H1 (cell line): ENCODE results near the gene COPA. TPM values are rescaled to one million over a fixed set of nuclear protein-coding genes. Genes with fewer than 3 reads are reported as not detected.

Source experiments
- FOSL1 ChIP-seq: IDR thresholded peaks from 2 replicates; pipeline ENCODE4 v1.6.1; 2011; ENCODE audit warnings: mild to moderate bottlenecking, low read depth, low read length, moderate library complexity; ENCODE audit not compliant: insufficient read depth
- KDM4A ChIP-seq: IDR thresholded peaks from one replicate; pipeline ENCODE4 v1.7.1; 2012; ENCODE audit warnings: low read depth, mild to moderate bottlenecking, moderate library complexity, low read length, inconsistent platforms; ENCODE audit not compliant: severe bottlenecking
- MAFK ChIP-seq: IDR thresholded peaks from 2 replicates; pipeline ENCODE4 v1.6.1; 2012; ENCODE audit warnings: low read depth, mild to moderate bottlenecking, improper control_type of control experiment, low read length
- POU5F1 ChIP-seq: IDR thresholded peaks from 2 replicates; pipeline ENCODE4 v1.6.1; 2011; ENCODE audit warnings: low read depth, mild to moderate bottlenecking, low read length, moderate library complexity
- RNF2 ChIP-seq: fragments of 200-900, 300-1000 bp; sonication (generic); IDR thresholded peaks from 2 replicates; pipeline ENCODE4 v1.7.1; 2016; ENCODE audit warnings: borderline replicate concordance, low read depth, mild to moderate bottlenecking, antibody characterized with exemption, low read length; ENCODE audit not compliant: poor library complexity, severe bottlenecking; ENCODE audit errors: missing control alignments
- TAF7 ChIP-seq: optimal IDR thresholded peaks from 2 replicates; pipeline ENCODE3; 2011; ENCODE audit warnings: low read depth, mild to moderate bottlenecking, inconsistent platforms, low read length, moderate library complexity, borderline replicate concordance
- polyA plus RNA-seq, 7 experiments: library from polyadenylated mRNA; depleted of rRNA in 3 of 7; stranded (reverse) in 5 of 7; unstranded in 2 of 7; fragments of >200 nt in 5 of 7; fragments of 200-250 nt in 2 of 7; gene quantifications; 1 replicate in 5 of 7; 2 replicates in 1 of 7; 4 replicates in 1 of 7; pipeline versions ENCODE4 v1.2.1 to v1.2.3, GENCODE V29; 2011 to 2013; ENCODE audit warnings: missing spikeins in 2 of 7, mixed read lengths in 2 of 7
- total RNA-seq: library from RNA; stranded (reverse); fragmentation: NEBNext Ultra II Directional; extraction: Animal tissue kit (Norgen Biotek cat#: 25700); gene quantifications from 2 replicates; pipeline ENCODE4 v1.2.1, GENCODE V29; 2021
- TF ChIP-seq, protein P1 (sequence below): IDR thresholded peaks from 2 replicates; pipeline ENCODE4 v1.6.1; 2011; ENCODE audit warnings: low read length, improper control_type of control experiment

Gene COPA
- total and polyA plus RNA-seq, 2 of the 8 experiments (the other 6 are each of a cell fraction or from before 2014, with no cell fraction given) = 78.2 to 115 TPM

DNA sequence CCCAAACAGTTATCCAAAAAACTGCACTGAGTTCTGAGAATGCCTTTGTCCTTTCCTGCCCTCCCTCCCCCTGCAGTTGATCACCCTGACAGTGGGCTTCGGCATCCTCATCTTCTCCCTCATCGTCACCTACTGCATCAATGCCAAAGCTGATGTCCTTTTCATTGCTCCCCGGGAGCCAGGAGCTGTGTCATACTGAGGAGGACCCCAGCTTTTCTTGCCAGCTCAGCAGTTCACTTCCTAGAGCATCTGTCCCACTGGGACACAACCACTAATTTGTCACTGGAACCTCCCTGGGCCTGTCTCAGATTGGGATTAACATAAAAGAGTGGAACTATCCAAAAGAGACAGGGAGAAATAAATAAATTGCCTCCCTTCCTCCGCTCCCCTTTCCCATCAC lies 15.0 kb upstream of the COPA start (continued):
- TF ChIP-seq KDM4A (no peak), TAF7 (no peak), POU5F1 (no peak), MAFK (no peak), FOSL1 (no peak), RNF2 (no peak)
- TF ChIP-seq, protein P1, sequence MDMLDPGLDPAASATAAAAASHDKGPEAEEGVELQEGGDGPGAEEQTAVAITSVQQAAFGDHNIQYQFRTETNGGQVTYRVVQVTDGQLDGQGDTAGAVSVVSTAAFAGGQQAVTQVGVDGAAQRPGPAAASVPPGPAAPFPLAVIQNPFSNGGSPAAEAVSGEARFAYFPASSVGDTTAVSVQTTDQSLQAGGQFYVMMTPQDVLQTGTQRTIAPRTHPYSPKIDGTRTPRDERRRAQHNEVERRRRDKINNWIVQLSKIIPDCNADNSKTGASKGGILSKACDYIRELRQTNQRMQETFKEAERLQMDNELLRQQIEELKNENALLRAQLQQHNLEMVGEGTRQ = no peak
- TF ChIP-seq, all 59 proteins: peak for 0
